Uterus (tissue), 2 donors: ENCODE results near the gene RORC.

Source experiments
- POLR2A ChIP-seq, 2 donors: fragments of 450-650 bp; IDR thresholded peaks; one replicate each; pipeline ENCODE4 v1.6.1; 2016; ENCODE audit warnings: antibody characterized with exemption in 2 of 2, mild to moderate bottlenecking in 1 of 2, moderate library complexity in 1 of 2
- TF ChIP-seq, protein P1 (sequence below), 4 experiments: fragments of 200-600 bp in 2 of 4; fragments of 450-650 bp in 2 of 4; sonication (generic) in 2 of 4; IDR thresholded peaks; one replicate each; pipeline ENCODE4 v1.5.1; 2016 to 2019; ENCODE audit warnings: antibody characterized with exemption in 4 of 4, mild to moderate bottlenecking in 2 of 4, moderate library complexity in 1 of 4

DNA sequence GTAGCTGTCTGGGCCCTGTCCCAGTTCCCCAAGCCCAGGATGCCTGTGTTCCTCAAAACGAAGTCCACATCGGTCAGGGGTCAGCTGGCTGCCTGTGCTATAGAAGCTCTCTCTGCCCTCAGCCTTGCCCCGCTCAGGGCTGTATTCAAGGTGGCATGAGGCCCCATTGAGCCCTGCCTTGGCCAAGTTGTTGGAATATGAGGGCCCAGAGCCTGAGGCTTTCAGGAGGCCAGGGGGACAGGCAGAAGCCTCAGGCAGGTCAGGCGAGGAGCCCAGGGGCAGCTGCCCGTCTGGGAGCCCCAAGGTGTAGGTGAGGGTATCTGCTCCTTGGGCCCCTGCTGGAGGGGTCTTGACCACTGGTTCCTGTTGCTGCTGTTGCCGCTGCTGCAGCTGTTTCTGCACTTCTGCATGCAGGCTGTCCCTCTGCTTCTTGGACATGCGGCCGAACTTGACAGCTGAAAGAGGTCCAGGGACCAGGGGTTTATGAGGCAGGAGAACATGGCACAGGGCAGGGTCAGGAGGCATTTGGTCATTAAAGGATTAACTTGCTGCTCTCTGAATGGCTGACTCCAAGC is 16.5 kb downstream of the RORC start:
- TF ChIP-seq, protein P1, sequence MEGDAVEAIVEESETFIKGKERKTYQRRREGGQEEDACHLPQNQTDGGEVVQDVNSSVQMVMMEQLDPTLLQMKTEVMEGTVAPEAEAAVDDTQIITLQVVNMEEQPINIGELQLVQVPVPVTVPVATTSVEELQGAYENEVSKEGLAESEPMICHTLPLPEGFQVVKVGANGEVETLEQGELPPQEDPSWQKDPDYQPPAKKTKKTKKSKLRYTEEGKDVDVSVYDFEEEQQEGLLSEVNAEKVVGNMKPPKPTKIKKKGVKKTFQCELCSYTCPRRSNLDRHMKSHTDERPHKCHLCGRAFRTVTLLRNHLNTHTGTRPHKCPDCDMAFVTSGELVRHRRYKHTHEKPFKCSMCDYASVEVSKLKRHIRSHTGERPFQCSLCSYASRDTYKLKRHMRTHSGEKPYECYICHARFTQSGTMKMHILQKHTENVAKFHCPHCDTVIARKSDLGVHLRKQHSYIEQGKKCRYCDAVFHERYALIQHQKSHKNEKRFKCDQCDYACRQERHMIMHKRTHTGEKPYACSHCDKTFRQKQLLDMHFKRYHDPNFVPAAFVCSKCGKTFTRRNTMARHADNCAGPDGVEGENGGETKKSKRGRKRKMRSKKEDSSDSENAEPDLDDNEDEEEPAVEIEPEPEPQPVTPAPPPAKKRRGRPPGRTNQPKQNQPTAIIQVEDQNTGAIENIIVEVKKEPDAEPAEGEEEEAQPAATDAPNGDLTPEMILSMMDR (IDR thresholded peaks at IDR 0.05): no peak
- no peak for TF ChIP-seq POLR2A (IDR thresholded peaks at IDR 0.05)
